Measurements from ENCODE around the gene ZNF573. TPM values are rescaled to one million over a fixed set of nuclear protein-coding genes. Genes with fewer than 3 reads are reported as not detected.
A peak's percentile ranks its signal among the peaks of the same experiment; 100 is the strongest.

The ZNF573 gene
- polyA plus RNA-seq, 1 experiment: 3.0 TPM

- Histone ChIP-seq H3K27ac (ENCODE audit: low read depth, low read length) (no peak overlapping the region), H3K4me3 (ENCODE audit: low read depth, low read length) (no peak overlapping the region), H3K27me3 (ENCODE audit: control insufficient read depth, insufficient read depth, low read length) (no peaks in the 10 kb centered on the region), H3K9me3 (ENCODE audit: control insufficient read depth, insufficient read depth, low read length) (peaks cover 25% of the 10 kb centered on the region)
- CTCF ChIA-PET: no interaction called here
- TF ChIP-seq CTCF (IDR thresholded peaks at IDR 0.05; ENCODE audit: low read depth, low read length): no peak
- POLR2A ChIA-PET: no interaction called here
- no peak for DNase-seq (ENCODE audit: low read depth, low spot score)
Measured at GRCh38 chr19:37738371-37738770, 41.0 kb downstream of the ZNF573 start.

GRCh38 chr19:37725181-37725580, 54.2 kb downstream of the ZNF573 start:
- CTCF ChIA-PET: interaction anchor here (0.5 kb wide), 1 partner anchor 50 kb away, joined by 4 read pairs; no protein-coding TSS in a partner anchor
- H3K9me3 ChIP-seq (ENCODE audit: control insufficient read depth, insufficient read depth, low read length): no peaks in the 10 kb centered on the region; the same call in none of the 2 replicates
- TF ChIP-seq CTCF (IDR thresholded peaks at IDR 0.05; ENCODE audit: low read depth, low read length): no peak
- POLR2A ChIA-PET: no interaction called here
- H3K4me3 ChIP-seq (ENCODE audit: low read depth, low read length): no peak overlapping the region
- no peak for DNase-seq (ENCODE audit: low read depth, low spot score)
- H3K27ac ChIP-seq (ENCODE audit: low read depth, low read length): no peak overlapping the region
- H3K27me3 ChIP-seq (ENCODE audit: control insufficient read depth, insufficient read depth, low read length): no peaks in the 10 kb centered on the region

- no peaks in the 10 kb centered on the region; the same call in none of the 2 replicates for H3K9me3 ChIP-seq (ENCODE audit: control insufficient read depth, insufficient read depth, low read length)
- ChIA-PET POLR2A (interaction anchor here (0.6 kb wide), 1 partner anchor 65 kb away, joined by 3 read pairs; the partner anchor contains the start of gene ZFP30), CTCF (interaction anchor here (0.6 to 1.4 kb wide), 6 partner anchors 12 to 169 kb away, joined by 3 to 4 read pairs (median 3); no protein-coding TSS in a partner anchor)
- no peak overlapping the region for H3K27ac ChIP-seq (ENCODE audit: low read depth, low read length)
- H3K27me3 ChIP-seq (ENCODE audit: control insufficient read depth, insufficient read depth, low read length): no peaks in the 10 kb centered on the region
- peak overlapping the region; percentile 93 for H3K4me3 ChIP-seq (ENCODE audit: low read depth, low read length)
- no peak for TF ChIP-seq CTCF (IDR thresholded peaks at IDR 0.05; ENCODE audit: low read depth, low read length)
- DNase-seq (ENCODE audit: low read depth, low spot score): no peak
Measured at GRCh38 chr19:37719927-37720265, 59.5 kb downstream of the ZNF573 start.

- Histone ChIP-seq H3K4me3 (ENCODE audit: low read depth, low read length) (peak within 1 kb of the TSS; percentile 93), H3K27ac (ENCODE audit: low read depth, low read length) (no peak within 1 kb of the TSS), H3K27me3 (ENCODE audit: control insufficient read depth, insufficient read depth, low read length) (no peaks in the 10 kb centered on the region), H3K9me3 (ENCODE audit: control insufficient read depth, insufficient read depth, low read length) (no peaks in the 10 kb centered on the region; the same call in none of the 2 replicates)
- CTCF ChIA-PET: interaction anchor here (0.6 to 1.4 kb wide), 7 partner anchors 13 to 348 kb away, joined by 3 to 4 read pairs (median 3); partner anchors contain the start of gene ZNF527
- peak; percentile 75 for DNase-seq (ENCODE audit: low read depth, low spot score)
- peak; percentile 67 for TF ChIP-seq CTCF (IDR thresholded peaks at IDR 0.05; ENCODE audit: low read depth, low read length)
- POLR2A ChIA-PET: interaction anchor here (0.6 kb wide), 1 partner anchor 64 kb away, joined by 3 read pairs; the partner anchor contains the start of gene ZFP30
Measured at GRCh38 chr19:37719111-37719926, 60.1 kb downstream of the ZNF573 start, which contains the start of gene ZNF607. ZNF607 (minus strand) TSS chr19:37719761; CDS start chr19:37711618, 8,143 bp downstream.

GRCh38 chr19:37718304-37718703, 61.1 kb downstream of the ZNF573 start:
- ChIA-PET CTCF (no interaction called here), POLR2A (no interaction called here)
- peak overlapping the region; percentile 93 for H3K4me3 ChIP-seq (ENCODE audit: low read depth, low read length)
- no peak for TF ChIP-seq CTCF (IDR thresholded peaks at IDR 0.05; ENCODE audit: low read depth, low read length)
- H3K27me3 ChIP-seq (ENCODE audit: control insufficient read depth, insufficient read depth, low read length): no peaks in the 10 kb centered on the region
- no peak for DNase-seq (ENCODE audit: low read depth, low spot score)
- no peaks in the 10 kb centered on the region; the same call in none of the 2 replicates for H3K9me3 ChIP-seq (ENCODE audit: control insufficient read depth, insufficient read depth, low read length)
- H3K27ac ChIP-seq (ENCODE audit: low read depth, low read length): no peak overlapping the region

Data from AG04450 (cell line).